Mucosa of descending colon (tissue), 3 donors: ENCODE results near the gene SAMD15. TPM values are rescaled to one million over a fixed set of nuclear protein-coding genes. Genes with fewer than 3 reads are reported as not detected.
A peak's percentile ranks its signal among the peaks of the same experiment; 100 is the strongest.

Experiments
- ATAC-seq: fragments of 200-7000 bp; cut with Tn5 transposase; one replicate; pipeline ENCODE4 v1.9.1; 2020; ENCODE audit warnings: mild to moderate bottlenecking, moderate library complexity
- DNase-seq, 3 donors: peaks; one replicate each; pipeline ENCODE4 v3.0.0-alpha.2; 2020
- H3K36me3 ChIP-seq: fragments of 200-600 bp; one replicate; pipeline ENCODE4 v1.8.0; 2021; ENCODE audit warnings: low read depth, mild to moderate bottlenecking
- H3K4me1 ChIP-seq: fragments of 200-600 bp; one replicate; pipeline ENCODE4 v1.8.0; 2021; ENCODE audit warnings: low read depth, mild to moderate bottlenecking
- H3K4me3 ChIP-seq: fragments of 200-600 bp; one replicate; pipeline ENCODE4 v1.8.0; 2021; ENCODE audit warnings: mild to moderate bottlenecking
- H3K9me3 ChIP-seq: fragments of 200-600 bp; one replicate; pipeline ENCODE4 v1.8.0; 2021; ENCODE audit warnings: mild to moderate bottlenecking
- intact Hi-C, 2 donors: fragments of 100-400 bp; cut with DNase I in 1 of 2; cut with micrococcal nuclease in 1 of 2; formaldehyde crosslinking; loops; one replicate each; pipeline versions ENCODE4 v1.11.0 to v1.11.1; 2022; cut with DNase I, micrococcal nuclease
- total RNA-seq, 3 donors: library from RNA; stranded (reverse); fragmentation: NEBNext Ultra II Directional in 2 of 3; extraction: Animal tissue kit (Norgen Biotek cat#: 25700) in 2 of 3; gene quantifications; one replicate each; pipeline versions ENCODE4 v1.2.1 to v1.2.4, GENCODE V29; 2021 to 2023
- TF ChIP-seq, protein P1 (sequence below): fragments of 200-600 bp; IDR thresholded peaks from one replicate; pipeline ENCODE4 v1.8.0; 2022; ENCODE audit warnings: antibody characterized with exemption, mild to moderate bottlenecking
- donor health status: DM: no; HTN: no; CAD: no; lungs with moderate emphysema.
- donor health status: DM: no; HTN: no; CAD: no.
- donor health status: DM: no; HTN: yes; CAD: no.

SAMD15 gene
- total RNA-seq, 3 donors from 2014 or later, result 0.29 to 0.66 (median 0.43) TPM

DNA sequence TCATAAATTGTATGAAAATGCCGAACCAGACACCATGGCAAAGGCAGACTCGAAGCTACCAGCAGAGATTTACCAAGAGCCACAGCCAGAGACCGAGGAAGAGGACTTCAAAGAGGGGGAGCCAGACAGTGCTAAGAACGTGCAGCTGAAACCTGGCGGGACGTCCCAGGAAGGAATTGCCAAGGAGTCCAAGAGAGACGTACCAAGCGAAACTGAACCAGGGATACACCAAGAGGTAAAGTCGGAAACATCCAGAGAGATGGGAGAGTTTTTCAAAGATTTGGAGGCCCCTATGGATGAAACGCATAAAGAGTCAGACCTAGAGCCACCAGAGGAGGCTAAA, 294 bp downstream of the SAMD15 start:
- no peak overlapping the region for H3K4me3 ChIP-seq
- no peaks in the 10 kb centered on the region for H3K36me3 ChIP-seq
- TF ChIP-seq, protein P1, sequence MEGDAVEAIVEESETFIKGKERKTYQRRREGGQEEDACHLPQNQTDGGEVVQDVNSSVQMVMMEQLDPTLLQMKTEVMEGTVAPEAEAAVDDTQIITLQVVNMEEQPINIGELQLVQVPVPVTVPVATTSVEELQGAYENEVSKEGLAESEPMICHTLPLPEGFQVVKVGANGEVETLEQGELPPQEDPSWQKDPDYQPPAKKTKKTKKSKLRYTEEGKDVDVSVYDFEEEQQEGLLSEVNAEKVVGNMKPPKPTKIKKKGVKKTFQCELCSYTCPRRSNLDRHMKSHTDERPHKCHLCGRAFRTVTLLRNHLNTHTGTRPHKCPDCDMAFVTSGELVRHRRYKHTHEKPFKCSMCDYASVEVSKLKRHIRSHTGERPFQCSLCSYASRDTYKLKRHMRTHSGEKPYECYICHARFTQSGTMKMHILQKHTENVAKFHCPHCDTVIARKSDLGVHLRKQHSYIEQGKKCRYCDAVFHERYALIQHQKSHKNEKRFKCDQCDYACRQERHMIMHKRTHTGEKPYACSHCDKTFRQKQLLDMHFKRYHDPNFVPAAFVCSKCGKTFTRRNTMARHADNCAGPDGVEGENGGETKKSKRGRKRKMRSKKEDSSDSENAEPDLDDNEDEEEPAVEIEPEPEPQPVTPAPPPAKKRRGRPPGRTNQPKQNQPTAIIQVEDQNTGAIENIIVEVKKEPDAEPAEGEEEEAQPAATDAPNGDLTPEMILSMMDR, result no peak
- DNase-seq (no peak), ATAC-seq (peak; percentile 2)
- peaks cover 7% of the 10 kb centered on the region for H3K4me1 ChIP-seq
- no peaks in the 10 kb centered on the region for H3K9me3 ChIP-seq
- intact Hi-C loops, result no loop called here

DNA sequence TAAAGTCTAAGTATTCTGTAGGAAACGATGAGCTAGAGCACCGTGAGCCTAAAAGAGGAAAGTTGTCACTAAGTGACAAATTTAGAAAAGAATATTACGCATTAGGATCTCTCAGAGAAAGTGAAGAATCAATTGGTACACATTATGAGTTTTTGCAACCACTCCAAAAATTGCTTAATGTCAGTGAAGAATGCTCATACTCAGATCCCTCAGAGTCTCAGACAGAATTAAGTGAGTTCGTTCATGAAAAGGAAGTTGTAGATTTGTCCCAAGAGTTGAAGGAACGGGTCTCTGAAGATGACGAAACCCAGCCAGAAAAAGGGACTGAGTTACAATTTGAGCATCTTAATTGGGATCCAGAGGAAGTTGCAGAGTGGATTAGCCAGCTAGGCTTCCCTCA, 1.5 kb downstream of the SAMD15 start:
- intact Hi-C loops, result no loop called here
- Histone ChIP-seq H3K36me3 (no peaks in the 10 kb centered on the region), H3K9me3 (no peaks in the 10 kb centered on the region), H3K4me3 (no peak overlapping the region), H3K4me1 (peaks cover 7% of the 10 kb centered on the region)
- DNase-seq (no peak), ATAC-seq (no peak)
- TF ChIP-seq, protein P1, result no peak

DNA sequence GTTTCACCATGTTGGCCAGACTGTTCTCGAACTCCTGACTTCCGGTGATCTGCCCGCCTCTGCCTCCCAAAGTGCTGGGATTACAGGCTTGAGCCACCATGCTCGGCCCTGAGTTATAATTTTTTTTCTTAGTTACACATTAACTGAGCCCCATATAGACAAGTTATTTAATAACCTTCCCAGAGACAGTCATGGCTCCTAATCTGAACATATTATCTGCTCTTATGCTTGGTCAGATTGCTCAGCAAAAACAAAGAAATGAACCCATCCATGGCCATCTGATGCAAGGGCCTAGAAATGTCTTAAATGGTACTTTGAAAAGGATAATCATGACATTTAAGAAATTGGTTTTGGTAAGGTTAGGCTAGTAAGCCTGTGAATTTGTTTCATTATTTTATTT, 13.0 kb downstream of the SAMD15 start:
- TF ChIP-seq, protein P1, result no peak
- H3K4me3 ChIP-seq, result no peak overlapping the region
- ATAC-seq, result peak; percentile 90
- DNase-seq, result no peak
- no peaks in the 10 kb centered on the region for H3K36me3 ChIP-seq
- H3K4me1 ChIP-seq, result no peaks in the 10 kb centered on the region
- intact Hi-C loops, result no loop called here
- H3K9me3 ChIP-seq, result no peaks in the 10 kb centered on the region

DNA sequence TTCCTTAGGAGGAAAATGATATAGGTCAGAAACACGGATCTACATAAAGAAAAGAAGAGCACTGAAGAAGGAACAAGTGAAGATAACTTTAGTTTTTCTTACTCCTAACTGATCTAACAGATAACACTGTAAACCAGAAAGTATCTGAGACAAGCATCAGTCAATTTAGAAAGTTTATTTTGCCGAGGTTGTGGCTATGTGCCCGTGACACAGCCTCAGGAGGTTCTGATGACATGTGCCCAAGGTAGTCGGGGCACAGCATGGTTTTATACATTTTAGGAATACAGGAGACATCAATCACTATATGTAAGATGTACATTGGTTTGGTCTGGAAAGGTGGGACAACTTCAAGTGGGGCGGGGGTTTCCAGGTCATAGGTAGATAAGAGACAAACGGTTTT, 23.0 kb downstream of the SAMD15 start:
- TF ChIP-seq, protein P1, result no peak
- no peak overlapping the region for H3K4me3 ChIP-seq
- no peaks in the 10 kb centered on the region for H3K4me1 ChIP-seq
- no peaks in the 10 kb centered on the region for H3K36me3 ChIP-seq
- no peak for ATAC-seq
- no peaks in the 10 kb centered on the region for H3K9me3 ChIP-seq
- intact Hi-C loops, result no loop called here
- no peak for DNase-seq

DNA sequence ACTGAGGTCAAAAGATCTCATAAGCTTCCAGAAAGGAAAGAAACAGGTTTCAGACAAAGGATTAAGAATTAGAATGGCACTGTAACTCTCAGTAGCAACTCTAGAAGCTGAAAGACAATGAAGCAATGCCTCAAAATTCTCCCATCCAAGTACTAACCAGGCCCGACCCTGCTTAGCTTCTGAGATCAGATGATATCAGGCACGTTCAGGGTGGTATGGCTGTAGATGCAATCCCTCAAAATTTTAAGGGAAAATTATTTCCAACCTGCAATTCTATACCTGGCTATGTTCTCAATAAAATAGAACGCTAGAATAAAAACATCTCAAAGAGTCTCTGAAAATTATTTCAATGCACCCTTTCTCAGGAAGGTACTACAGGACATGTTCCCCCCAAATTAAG, 26.6 kb downstream of the SAMD15 start:
- intact Hi-C loops, result no loop called here
- TF ChIP-seq, protein P1, result no peak
- Histone ChIP-seq H3K4me1 (no peaks in the 10 kb centered on the region), H3K9me3 (no peaks in the 10 kb centered on the region), H3K4me3 (no peak overlapping the region), H3K36me3 (no peaks in the 10 kb centered on the region)
- DNase-seq (no peak), ATAC-seq (no peak)

DNA sequence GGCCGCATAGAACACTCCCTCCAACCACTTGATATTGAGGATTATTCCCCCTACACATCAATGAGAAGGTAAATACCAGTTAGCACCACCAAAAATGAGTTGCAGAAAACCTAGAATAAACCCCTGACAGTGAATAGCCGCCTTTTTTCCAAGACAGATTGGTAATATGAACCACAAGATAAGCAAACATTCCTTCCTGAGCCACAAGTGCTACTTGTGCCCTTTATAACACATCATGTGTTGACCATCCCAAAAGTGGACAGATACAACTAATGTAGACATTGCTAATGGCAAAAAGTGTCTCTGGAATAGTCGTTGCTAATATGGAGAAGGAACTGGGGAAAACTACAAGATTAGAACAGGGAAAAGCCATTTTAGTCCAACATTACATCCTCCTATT, 28.9 kb downstream of the SAMD15 start:
- no peak overlapping the region for H3K4me3 ChIP-seq
- intact Hi-C loops, result no loop called here
- H3K36me3 ChIP-seq, result no peaks in the 10 kb centered on the region
- DNase-seq (no peak), ATAC-seq (no peak)
- no peaks in the 10 kb centered on the region for H3K9me3 ChIP-seq
- TF ChIP-seq, protein P1, result no peak
- H3K4me1 ChIP-seq, result no peaks in the 10 kb centered on the region
